Epithelial cell of proximal tubule (primary cell): ENCODE data around the gene RBP2. TPM values are rescaled to one million over a fixed set of nuclear protein-coding genes. Genes with fewer than 3 reads are reported as not detected.
"Not testable (repeated sequence)": the region's sequence is repeated elsewhere in the genome, so short reads cannot be mapped to it uniquely, and the experiment has no call there.

Experiments used
- DNase-seq: peaks from one replicate; pipeline ENCODE4 v3.0.0-alpha.2; 2011; ENCODE audit warnings: low read depth
- H3K4me3 ChIP-seq: 2 replicates; pipeline ENCODE4 v1.5.1; 2011; ENCODE audit warnings: low read depth, mild to moderate bottlenecking, low read length
- CTCF ChIP-seq: conservative IDR thresholded peaks from 2 replicates; pipeline ENCODE4 v1.5.1; 2012; ENCODE audit warnings: low read depth, mild to moderate bottlenecking, low read length
- total RNA-seq: library from RNA; depleted of rRNA; stranded (reverse); fragments of >200 nt; gene quantifications from 2 replicates; pipeline ENCODE4 v1.2.3, GENCODE V29; 2015

Gene RBP2
- total RNA-seq, 1 donor from 2014 or later: not detected

GRCh38 chr3:139423232-139423631 is 53.1 kb downstream of the RBP2 start:
- DNase-seq: no peak
- no peak overlapping the region for H3K4me3 ChIP-seq
- TF ChIP-seq CTCF: no peak

GRCh38 chr3:139421460-139421859 is 54.9 kb downstream of the RBP2 start:
- no peak for DNase-seq
- no peak overlapping the region for H3K4me3 ChIP-seq

GRCh38 chr3:139421040-139421439 is 55.3 kb downstream of the RBP2 start:
- no peak overlapping the region for H3K4me3 ChIP-seq
- DNase-seq: no peak
- no peak for TF ChIP-seq CTCF

More at GRCh38 chr3:139421460-139421859, 54.9 kb downstream of the RBP2 start:
- no peak for TF ChIP-seq CTCF

GRCh38 chr3:139418144-139418543 is 58.2 kb downstream of the RBP2 start:
- no peak for TF ChIP-seq CTCF
- no peak overlapping the region for H3K4me3 ChIP-seq
- no peak for DNase-seq

GRCh38 chr3:139416275-139416674 is 60.0 kb downstream of the RBP2 start:
- no peak for DNase-seq
- no peak for TF ChIP-seq CTCF
- no peak overlapping the region for H3K4me3 ChIP-seq

GRCh38 chr3:139414608-139415224 is 61.6 kb downstream of the RBP2 start:
- no peak for DNase-seq
- no peak for TF ChIP-seq CTCF

GRCh38 chr3:139412891-139413290 is 63.4 kb downstream of the RBP2 start:
- DNase-seq, H3K4me3 ChIP-seq: not testable (repeated sequence)

More at GRCh38 chr3:139414608-139415224, 61.6 kb downstream of the RBP2 start:
- no peak overlapping the region for H3K4me3 ChIP-seq

Other genes starting within 250 kb of the RBP2 start
- 69.6 and 87.1 TPM in 2 replicates for gene MRPS22, start 132.5 kb downstream of the RBP2 start, total RNA-seq
- gene COPB2, start 86.9 kb downstream of the RBP2 start, total RNA-seq: 69.2 and 117 TPM in 2 replicates
- 68.0 and 250 TPM in 2 replicates for gene RBP1, start 63.2 kb upstream of the RBP2 start, total RNA-seq
- gene NMNAT3, start 201.5 kb upstream of the RBP2 start, total RNA-seq: 1.6 and 2.5 TPM in 2 replicates